ENCODE data around the gene ALPK3.
"Not testable (repeated sequence)": the region's sequence is repeated elsewhere in the genome, so short reads cannot be mapped to it uniquely, and the experiment has no call there.

The ALPK3 gene

DNA sequence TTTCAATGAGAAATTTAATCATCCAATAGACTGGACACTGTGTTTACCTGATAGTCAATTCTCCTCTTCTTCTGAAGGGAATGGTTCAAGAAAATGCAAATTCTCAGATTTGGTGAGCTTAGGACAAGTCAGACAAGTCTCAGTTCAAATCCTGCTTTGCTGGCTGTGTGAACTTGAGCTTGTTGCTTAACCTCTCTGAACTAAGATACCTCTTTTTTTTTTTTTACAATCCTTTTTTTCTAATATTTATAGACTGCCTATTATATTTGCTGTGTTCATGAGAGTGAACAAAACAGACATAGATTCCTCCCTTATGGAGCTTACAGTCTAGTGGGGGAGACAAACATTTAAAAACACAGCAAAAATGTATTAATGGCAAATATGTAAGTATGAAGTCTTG lies 59.1 kb downstream of the ALPK3 start:
- peaks cover 2% of the 10 kb centered on the region; the same call in 1 of the 2 replicates for H3K4me1 ChIP-seq (ENCODE audit: control insufficient read depth, insufficient read depth, low read length)
- H3K27ac ChIP-seq (ENCODE audit: low read depth, low read length) = no peak overlapping the region
- no peaks in the 10 kb centered on the region for H3K9me3 ChIP-seq (ENCODE audit: control insufficient read depth, insufficient read depth, low read length)
- no peaks in the 10 kb centered on the region for H3K36me3 ChIP-seq (ENCODE audit: control insufficient read depth, insufficient read depth, low read length)
- H3K9ac ChIP-seq (ENCODE audit: low read depth, low read length) = no peak overlapping the region
- H3K4me3 ChIP-seq (ENCODE audit: low read depth, low read length) = no peak overlapping the region
- H3K27me3 ChIP-seq (ENCODE audit: control insufficient read depth, insufficient read depth, low read length) = no peaks in the 10 kb centered on the region

DNA sequence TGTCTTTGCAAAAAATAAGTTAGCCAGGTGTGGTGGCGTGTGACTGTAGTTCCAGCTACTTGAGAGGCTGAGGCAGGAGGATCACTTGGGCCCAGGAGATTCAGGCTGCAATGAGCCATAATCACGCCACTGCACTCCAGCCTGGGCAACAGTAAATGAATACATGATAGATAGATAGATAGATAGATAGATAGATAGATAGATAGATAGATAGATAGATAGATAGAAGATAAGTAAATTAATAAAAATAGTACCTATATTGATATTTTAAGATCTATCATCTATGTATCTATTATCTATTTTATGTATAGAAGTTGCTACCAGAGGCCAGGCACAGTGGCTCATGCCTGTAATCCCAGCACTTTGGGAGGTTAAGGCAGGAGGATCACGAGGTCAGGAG lies 60.5 kb downstream of the ALPK3 start:
- H3K9ac ChIP-seq (ENCODE audit: low read depth, low read length); H3K27me3 ChIP-seq (ENCODE audit: control insufficient read depth, insufficient read depth, low read length); H3K36me3 ChIP-seq (ENCODE audit: control insufficient read depth, insufficient read depth, low read length); H3K4me3 ChIP-seq (ENCODE audit: low read depth, low read length); H3K9me3 ChIP-seq (ENCODE audit: control insufficient read depth, insufficient read depth, low read length); H3K4me1 ChIP-seq (ENCODE audit: control insufficient read depth, insufficient read depth, low read length); H3K27ac ChIP-seq (ENCODE audit: low read depth, low read length): not testable (repeated sequence)

DNA sequence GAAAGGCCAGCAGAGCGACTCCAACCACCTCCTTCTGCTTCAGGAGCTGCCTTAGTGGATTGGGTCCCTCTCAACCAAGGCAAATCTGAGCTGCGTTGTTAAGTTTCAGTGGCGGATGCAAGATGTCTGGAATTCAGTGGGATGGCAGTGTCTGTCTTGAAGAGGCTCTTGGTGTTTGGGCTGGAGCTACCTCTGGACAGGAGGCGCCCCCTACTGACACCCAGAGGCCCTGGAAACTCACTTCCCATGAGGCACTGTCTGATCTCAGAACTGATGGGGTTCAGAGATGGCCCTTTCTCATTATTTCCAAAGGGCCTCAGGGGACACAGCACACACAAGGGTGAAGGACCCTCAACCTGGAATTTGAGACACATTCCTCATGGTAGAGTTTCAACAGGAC lies 61.3 kb downstream of the ALPK3 start:
- Histone ChIP-seq H3K4me3 (ENCODE audit: low read depth, low read length) (no peak overlapping the region), H3K36me3 (ENCODE audit: control insufficient read depth, insufficient read depth, low read length) (no peaks in the 10 kb centered on the region), H3K9me3 (ENCODE audit: control insufficient read depth, insufficient read depth, low read length) (no peaks in the 10 kb centered on the region), H3K4me1 (ENCODE audit: control insufficient read depth, insufficient read depth, low read length) (peaks cover 2% of the 10 kb centered on the region; the same call in 1 of the 2 replicates), H3K27ac (ENCODE audit: low read depth, low read length) (no peak overlapping the region), H3K27me3 (ENCODE audit: control insufficient read depth, insufficient read depth, low read length) (no peaks in the 10 kb centered on the region), H3K9ac (ENCODE audit: low read depth, low read length) (no peak overlapping the region)

DNA sequence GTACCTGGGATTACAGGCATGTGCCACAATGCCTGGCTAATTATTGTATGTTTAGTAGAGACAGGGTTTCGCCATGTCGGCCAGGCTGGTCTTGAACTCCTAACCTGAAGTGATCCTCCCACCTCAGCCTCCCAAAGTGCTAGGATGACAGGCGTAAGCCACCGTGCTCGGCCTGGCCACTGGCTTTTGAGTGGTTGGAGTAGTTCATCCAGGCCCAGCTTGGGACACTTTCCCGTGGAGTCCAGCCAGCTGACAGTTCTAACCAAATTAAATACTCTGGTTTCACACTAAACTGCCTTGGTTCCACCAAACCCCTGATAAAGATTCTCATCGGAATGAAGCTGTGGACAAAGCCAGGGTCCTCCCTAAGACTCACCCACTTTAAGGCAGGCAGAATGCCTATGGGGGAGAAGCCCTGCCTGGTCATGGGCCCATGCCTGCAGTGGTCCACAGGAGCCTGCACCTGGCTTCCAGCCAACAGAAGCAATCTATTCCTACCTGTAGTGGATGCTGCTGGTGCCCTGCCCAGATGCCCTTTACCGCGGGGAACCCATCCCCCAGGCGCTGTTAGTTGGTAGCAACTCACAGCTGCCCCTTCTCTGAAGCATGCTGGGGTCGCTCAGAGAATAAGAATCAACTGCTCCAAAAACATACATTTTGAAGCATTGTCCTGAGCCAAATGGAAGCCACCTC lies 62.1 kb downstream of the ALPK3 start:
- no peak overlapping the region for H3K9ac ChIP-seq (ENCODE audit: low read depth, low read length)

DNA sequence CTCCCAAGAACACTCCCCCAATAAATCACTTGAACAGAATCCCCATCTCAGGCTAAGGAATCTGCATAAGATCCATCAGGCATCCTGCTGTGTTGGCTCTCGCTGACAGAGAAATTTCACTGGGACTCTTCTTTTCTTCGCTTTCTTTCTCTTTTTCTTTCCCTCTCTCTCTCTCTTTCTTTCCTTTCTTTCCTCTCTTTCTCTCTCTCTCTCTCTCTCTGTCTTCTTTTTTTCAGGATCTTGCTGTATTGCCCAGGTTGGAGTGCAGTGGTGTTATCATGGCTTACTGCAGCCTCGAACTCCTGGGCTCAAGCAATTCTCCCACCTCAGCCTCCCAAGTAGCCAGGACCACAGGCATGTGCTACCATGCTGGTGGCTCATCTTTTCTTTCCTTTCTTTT lies 62.9 kb downstream of the ALPK3 start:
- Histone ChIP-seq H3K36me3 (ENCODE audit: control insufficient read depth, insufficient read depth, low read length) (no peaks in the 10 kb centered on the region), H3K9me3 (ENCODE audit: control insufficient read depth, insufficient read depth, low read length) (no peaks in the 10 kb centered on the region), H3K27me3 (ENCODE audit: control insufficient read depth, insufficient read depth, low read length) (no peaks in the 10 kb centered on the region), H3K4me1 (ENCODE audit: control insufficient read depth, insufficient read depth, low read length) (peaks cover 2% of the 10 kb centered on the region; the same call in 1 of the 2 replicates), H3K4me3 (ENCODE audit: low read depth, low read length) (no peak overlapping the region), H3K27ac (ENCODE audit: low read depth, low read length) (no peak overlapping the region), H3K9ac (ENCODE audit: low read depth, low read length) (no peak overlapping the region)

More for the DNA sequence above, 62.1 kb downstream of the ALPK3 start:
- Histone ChIP-seq H3K36me3 (ENCODE audit: control insufficient read depth, insufficient read depth, low read length) (no peaks in the 10 kb centered on the region), H3K27ac (ENCODE audit: low read depth, low read length) (no peak overlapping the region), H3K4me3 (ENCODE audit: low read depth, low read length) (no peak overlapping the region), H3K4me1 (ENCODE audit: control insufficient read depth, insufficient read depth, low read length) (peaks cover 2% of the 10 kb centered on the region; the same call in 1 of the 2 replicates), H3K27me3 (ENCODE audit: control insufficient read depth, insufficient read depth, low read length) (no peaks in the 10 kb centered on the region), H3K9me3 (ENCODE audit: control insufficient read depth, insufficient read depth, low read length) (no peaks in the 10 kb centered on the region)

DNA sequence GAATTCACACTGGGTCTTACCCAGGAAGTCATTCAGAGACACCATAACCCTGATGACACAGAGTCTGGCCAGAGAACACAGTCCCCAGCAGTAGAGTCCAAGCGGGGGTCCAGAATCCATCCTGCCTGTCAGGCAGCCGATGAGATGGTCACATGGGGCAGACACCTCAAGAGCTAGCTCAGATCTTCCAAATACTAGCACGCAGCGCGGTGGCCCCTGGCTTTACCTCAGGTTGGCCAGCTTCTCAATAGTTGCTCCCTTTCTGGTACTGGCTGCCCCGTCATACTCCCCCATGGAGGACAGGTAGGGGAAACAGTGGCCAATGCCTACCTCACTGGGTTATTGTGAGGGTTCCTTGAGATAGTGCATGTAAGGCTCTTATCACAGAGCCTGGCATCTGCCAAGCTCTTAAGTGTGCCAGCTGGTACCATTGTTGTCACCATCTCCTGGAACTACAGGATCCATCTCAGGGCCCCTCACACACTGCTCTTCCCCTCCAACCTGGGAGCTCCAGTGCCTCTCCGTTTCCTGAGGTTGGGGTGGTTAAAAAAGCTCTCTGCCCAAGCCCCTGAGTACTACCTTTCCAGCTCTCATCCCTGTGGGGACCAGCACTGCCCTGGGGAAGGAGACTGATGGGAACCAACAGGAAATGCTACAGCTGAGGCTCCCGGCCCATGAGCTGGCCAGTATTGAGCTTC lies 63.8 kb downstream of the ALPK3 start:
- H3K27ac ChIP-seq (ENCODE audit: low read depth, low read length) = no peak overlapping the region
- no peaks in the 10 kb centered on the region for H3K9me3 ChIP-seq (ENCODE audit: control insufficient read depth, insufficient read depth, low read length)
- H3K27me3 ChIP-seq (ENCODE audit: control insufficient read depth, insufficient read depth, low read length) = no peaks in the 10 kb centered on the region
- no peak overlapping the region for H3K9ac ChIP-seq (ENCODE audit: low read depth, low read length)
- no peak overlapping the region for H3K4me3 ChIP-seq (ENCODE audit: low read depth, low read length)
- no peaks in the 10 kb centered on the region for H3K36me3 ChIP-seq (ENCODE audit: control insufficient read depth, insufficient read depth, low read length)
- peaks cover 2% of the 10 kb centered on the region; the same call in 1 of the 2 replicates for H3K4me1 ChIP-seq (ENCODE audit: control insufficient read depth, insufficient read depth, low read length)

DNA sequence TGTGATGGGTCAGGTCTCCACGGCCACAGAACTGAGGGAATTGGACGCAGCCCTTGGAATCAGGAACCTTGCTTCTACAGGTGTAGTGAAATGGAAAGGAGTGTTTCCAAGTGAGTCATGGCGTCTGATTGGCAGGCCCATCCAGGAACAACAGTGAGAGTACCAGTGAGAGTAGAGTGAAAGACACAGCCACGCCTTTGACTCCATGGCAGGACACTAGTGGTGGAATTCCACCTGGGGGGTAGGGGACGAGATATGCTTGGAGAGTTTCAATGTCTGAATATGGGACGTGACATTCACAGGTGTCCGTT lies 64.3 kb downstream of the ALPK3 start:
- Histone ChIP-seq H3K27ac (ENCODE audit: low read depth, low read length) (no peak overlapping the region), H3K36me3 (ENCODE audit: control insufficient read depth, insufficient read depth, low read length) (no peaks in the 10 kb centered on the region), H3K9ac (ENCODE audit: low read depth, low read length) (no peak overlapping the region), H3K4me1 (ENCODE audit: control insufficient read depth, insufficient read depth, low read length) (peaks cover 2% of the 10 kb centered on the region; the same call in 1 of the 2 replicates), H3K9me3 (ENCODE audit: control insufficient read depth, insufficient read depth, low read length) (no peaks in the 10 kb centered on the region), H3K4me3 (ENCODE audit: low read depth, low read length) (no peak overlapping the region), H3K27me3 (ENCODE audit: control insufficient read depth, insufficient read depth, low read length) (no peaks in the 10 kb centered on the region)

DNA sequence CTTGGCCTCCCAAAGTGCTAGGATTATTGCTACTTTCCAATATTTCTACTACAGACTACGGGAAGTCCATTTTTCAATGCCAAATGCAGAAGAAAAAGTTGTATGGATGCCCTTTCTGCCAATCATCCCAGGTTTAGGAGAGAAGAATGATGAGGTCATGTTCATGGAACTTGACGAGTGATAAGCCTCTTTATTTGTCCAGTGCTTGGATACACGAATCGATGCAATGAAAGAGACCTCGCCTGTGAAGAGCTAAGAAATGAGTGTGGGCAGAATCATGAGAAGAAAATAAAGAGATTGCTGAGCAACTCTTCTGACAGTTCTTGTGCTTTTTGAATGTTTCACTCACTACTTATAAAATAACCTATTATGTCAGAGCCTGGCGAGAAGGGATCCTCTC lies 66.3 kb downstream of the ALPK3 start:
- H3K27me3 ChIP-seq (ENCODE audit: control insufficient read depth, insufficient read depth, low read length) = no peaks in the 10 kb centered on the region
- no peak overlapping the region for H3K27ac ChIP-seq (ENCODE audit: low read depth, low read length)
- no peaks in the 10 kb centered on the region for H3K4me1 ChIP-seq (ENCODE audit: control insufficient read depth, insufficient read depth, low read length)
- H3K9ac ChIP-seq (ENCODE audit: low read depth, low read length) = no peak overlapping the region
- no peaks in the 10 kb centered on the region for H3K9me3 ChIP-seq (ENCODE audit: control insufficient read depth, insufficient read depth, low read length)
- H3K36me3 ChIP-seq (ENCODE audit: control insufficient read depth, insufficient read depth, low read length) = no peaks in the 10 kb centered on the region
- H3K4me3 ChIP-seq (ENCODE audit: low read depth, low read length) = no peak overlapping the region

DNA sequence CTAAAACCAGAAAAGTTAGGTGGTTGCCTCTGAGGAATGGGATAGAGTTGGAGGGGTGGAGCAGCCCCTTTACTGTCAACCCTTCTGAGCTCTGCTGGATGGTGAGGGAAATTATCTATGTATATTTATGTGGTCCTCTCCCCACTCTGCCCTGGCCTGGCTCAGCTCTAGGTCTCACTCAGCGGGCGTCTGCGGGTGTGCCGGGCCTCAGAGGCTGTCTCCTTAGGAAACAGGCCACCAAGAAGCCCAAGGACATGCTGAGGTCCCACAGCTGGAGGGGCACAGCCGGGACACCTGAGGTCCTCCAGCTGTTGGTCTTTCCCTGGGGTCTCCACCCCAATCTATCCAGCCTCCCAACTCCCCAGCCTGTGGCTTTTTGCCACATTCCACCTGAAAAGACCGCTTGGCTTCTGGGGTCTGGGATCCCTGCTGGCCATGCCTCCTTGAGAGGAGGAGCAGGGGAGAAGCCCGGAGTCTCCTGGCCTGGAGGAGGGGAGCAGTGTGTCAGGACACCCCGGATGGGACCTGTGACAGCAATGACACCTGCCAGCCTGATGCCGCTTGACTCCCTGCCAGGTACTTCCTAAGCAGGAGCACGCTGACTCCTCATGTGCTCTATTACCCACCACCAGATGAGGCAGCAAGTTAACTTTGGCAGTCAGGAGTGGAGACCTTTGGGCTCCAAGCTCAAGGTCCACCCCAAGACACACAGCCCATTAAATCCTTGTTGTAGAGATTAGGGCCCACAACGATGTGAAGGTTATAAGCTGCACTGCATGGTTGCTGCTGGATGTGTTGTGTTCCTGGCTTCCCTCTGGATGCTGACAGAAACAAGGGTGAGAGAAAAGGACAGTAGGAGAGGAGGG lies 67.0 kb downstream of the ALPK3 start, which contains the start of gene SLC28A1:
SLC28A1 (plus strand) TSS at position 747 of the 866 bp plus-strand sequence. CDS start 3,099 bp downstream, outside the sequence.
- no peak within 1 kb of the TSS for H3K9ac ChIP-seq (ENCODE audit: low read depth, low read length)
- no peak within 1 kb of the TSS for H3K4me3 ChIP-seq (ENCODE audit: low read depth, low read length)
- H3K9me3 ChIP-seq (ENCODE audit: control insufficient read depth, insufficient read depth, low read length) = no peaks in the 10 kb centered on the region
- no peaks in the 10 kb centered on the region for H3K36me3 ChIP-seq (ENCODE audit: control insufficient read depth, insufficient read depth, low read length)
- no peak within 1 kb of the TSS for H3K27ac ChIP-seq (ENCODE audit: low read depth, low read length)
- H3K4me1 ChIP-seq (ENCODE audit: control insufficient read depth, insufficient read depth, low read length) = no peaks in the 10 kb centered on the region; the same call in 1 of the 2 replicates
- H3K27me3 ChIP-seq (ENCODE audit: control insufficient read depth, insufficient read depth, low read length) = no peaks in the 10 kb centered on the region

DNA sequence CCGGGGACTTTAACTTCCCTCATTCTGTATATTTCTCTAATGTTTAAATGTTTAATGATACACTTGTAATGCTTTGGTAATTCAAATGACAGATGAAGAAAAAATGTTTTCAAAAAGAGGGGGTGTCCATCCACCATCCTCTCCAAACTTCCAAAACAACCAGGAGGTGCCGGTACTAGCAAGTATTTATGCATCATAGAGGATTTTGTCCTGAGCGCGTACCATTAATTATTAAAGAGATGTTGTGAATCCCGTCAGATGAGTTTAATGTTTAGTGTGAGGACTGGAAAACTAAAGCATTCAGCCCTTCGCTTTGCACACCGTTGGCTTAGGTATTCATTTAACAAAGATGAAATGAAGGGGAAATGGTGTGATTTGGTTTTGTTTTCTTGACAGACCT lies 68.6 kb downstream of the ALPK3 start:
- no peaks in the 10 kb centered on the region for H3K27me3 ChIP-seq (ENCODE audit: control insufficient read depth, insufficient read depth, low read length)
- H3K4me1 ChIP-seq (ENCODE audit: control insufficient read depth, insufficient read depth, low read length) = no peaks in the 10 kb centered on the region; the same call in 1 of the 2 replicates
- no peaks in the 10 kb centered on the region for H3K9me3 ChIP-seq (ENCODE audit: control insufficient read depth, insufficient read depth, low read length)
- H3K27ac ChIP-seq (ENCODE audit: low read depth, low read length) = no peak overlapping the region
- no peaks in the 10 kb centered on the region for H3K36me3 ChIP-seq (ENCODE audit: control insufficient read depth, insufficient read depth, low read length)
- H3K4me3 ChIP-seq (ENCODE audit: low read depth, low read length) = no peak overlapping the region
- H3K9ac ChIP-seq (ENCODE audit: low read depth, low read length) = no peak overlapping the region
